H1 (cell line): ENCODE results near the gene CUBN. TPM values are rescaled to one million over a fixed set of nuclear protein-coding genes. Genes with fewer than 3 reads are reported as not detected.

Experiments used
- CTCF ChIA-PET: fragments of 300-600 bp; sonication (Branson Sonifier 250); formaldehyde crosslinking; loops from one replicate; lab custom pipeline; 2021; ENCODE audit not compliant: partially characterized antibody; lab: Charles Lee
- POLR2A ChIA-PET: fragments of 300-600 bp; sonication (Branson Sonifier 250); formaldehyde crosslinking; loops from one replicate; lab custom pipeline; 2021; ENCODE audit warnings: inconsistent platforms; ENCODE audit not compliant: partially characterized antibody; lab: Charles Lee
- DNase-seq, 2 experiments: peaks; one replicate each; pipeline versions ENCODE4 v3.0.0 to v3.0.0-alpha.2; 2010 to 2022; ENCODE audit warnings: low spot score in 2 of 2, low read depth in 1 of 2, mixed read lengths in 1 of 2
- FAIRE-seq: peaks from 2 replicates; lab custom pipeline; 2011; peaks lifted over from hg19 to GRCh38; lab: Jason Lieb, UNC
- H2AFZ ChIP-seq: 2 replicates; pipeline ENCODE4 v1.8.1; 2012; ENCODE audit warnings: low read length, inconsistent platforms
- H2AK5ac ChIP-seq: 2 replicates; pipeline ENCODE4 v1.6.1; 2013; ENCODE audit warnings: low read depth, low read length
- H2BK120ac ChIP-seq: replicated peaks from 2 replicates; pipeline ENCODE3; 2013; ENCODE audit warnings: low read depth, low read length, inconsistent platforms
- H2BK12ac ChIP-seq: 2 replicates; pipeline ENCODE4 v1.6.1; 2013; ENCODE audit warnings: low read depth, low read length
- H2BK15ac ChIP-seq: 2 replicates; pipeline ENCODE4 v1.6.1; 2013; ENCODE audit warnings: low read length
- H2BK20ac ChIP-seq: 2 replicates; pipeline ENCODE4 v1.6.1; 2013; ENCODE audit warnings: low read length
- H2BK5ac ChIP-seq: 2 replicates; pipeline ENCODE4 v1.6.1; 2013; ENCODE audit warnings: low read depth, low read length
- H3K14ac ChIP-seq: 2 replicates; pipeline ENCODE4 v1.6.1; 2013; ENCODE audit warnings: inconsistent platforms; ENCODE audit not compliant: insufficient read length
- H3K18ac ChIP-seq: 2 replicates; pipeline ENCODE4 v1.6.1; 2013; ENCODE audit warnings: low read length; ENCODE audit errors: extremely low read depth
- H3K23ac ChIP-seq: 2 replicates; pipeline ENCODE4 v1.6.1; 2013; ENCODE audit warnings: inconsistent platforms; ENCODE audit not compliant: insufficient read length
- H3K23me2 ChIP-seq: 2 replicates; pipeline ENCODE4 v1.6.1; 2013; ENCODE audit warnings: low read depth, low read length
- H3K27ac ChIP-seq: 2 replicates; pipeline ENCODE4 v1.6.1; 2011; ENCODE audit warnings: low read depth, low read length, inconsistent platforms
- H3K27me3 ChIP-seq, 4 experiments: replicated peaks in 1 of 4; 1 replicate in 1 of 4; 2 replicates in 3 of 4; pipeline versions ENCODE4 v1.6.1 to v1.8.1; 2011 to 2013; ENCODE audit warnings: low read length in 3 of 4, mild to moderate bottlenecking in 3 of 4, inconsistent platforms in 2 of 4, mixed read lengths in 2 of 4, moderate library complexity in 1 of 4; ENCODE audit not compliant: control insufficient read depth in 3 of 4, insufficient read depth in 3 of 4; ENCODE audit errors: extremely low read depth in 1 of 4
- H3K36me3 ChIP-seq, 4 experiments: 2 replicates each; pipeline versions ENCODE4 v1.6.1 to v1.8.1; 2011 to 2013; ENCODE audit warnings: mild to moderate bottlenecking in 4 of 4, low read length in 3 of 4, moderate library complexity in 2 of 4, control low read depth in 1 of 4, inconsistent platforms in 1 of 4; ENCODE audit not compliant: insufficient read depth in 4 of 4, control insufficient read depth in 2 of 4
- H3K4ac ChIP-seq: replicated peaks from 2 replicates; pipeline ENCODE3; 2013; ENCODE audit warnings: low read length, low read depth, mixed read lengths, inconsistent platforms; ENCODE audit not compliant: insufficient read length
- H3K4me1 ChIP-seq, 4 experiments: replicated peaks in 1 of 4; 1 replicate in 1 of 4; 2 replicates in 3 of 4; pipeline versions ENCODE4 v1.6.1 to v1.8.1; 2011 to 2013; ENCODE audit warnings: low read length in 3 of 4, inconsistent platforms in 2 of 4, mixed read lengths in 1 of 4; ENCODE audit not compliant: insufficient read depth in 4 of 4, control insufficient read depth in 3 of 4
- H3K4me2 ChIP-seq, 2 experiments: 2 replicates each; pipeline versions ENCODE4 v1.6.1 to v1.8.1; 2011 to 2013; ENCODE audit warnings: low read depth in 2 of 2, low read length in 2 of 2, control low read depth in 1 of 2, inconsistent platforms in 1 of 2, mild to moderate bottlenecking in 1 of 2; ENCODE audit not compliant: insufficient read depth in 1 of 2
- H3K4me3 ChIP-seq, 4 experiments: fragments of 200-600, 300-600 bp in 1 of 4; sonication (generic), shearing (Covaris generic), sonication (Bioruptor Twin) in 1 of 4; 2 replicates each; pipeline versions ENCODE4 v1.5.1 to v1.8.1; 2011 to 2016; ENCODE audit warnings: low read length in 4 of 4, low read depth in 3 of 4, control low read depth in 2 of 4, inconsistent platforms in 2 of 4, mild to moderate bottlenecking in 2 of 4, mixed read lengths in 1 of 4, moderate library complexity in 1 of 4; ENCODE audit not compliant: insufficient read depth in 2 of 4; ENCODE audit errors: extremely low read depth in 1 of 4
- H3K56ac ChIP-seq: replicated peaks from 2 replicates; pipeline ENCODE3; 2013; ENCODE audit warnings: low read depth, mild to moderate bottlenecking, mixed read lengths, low read length, inconsistent platforms; ENCODE audit not compliant: insufficient read length
- H3K79me1 ChIP-seq: 2 replicates; pipeline ENCODE4 v1.6.1; 2013; ENCODE audit warnings: low read depth, low read length, control low read depth
- H3K79me2 ChIP-seq, 2 experiments: 2 replicates each; pipeline versions ENCODE4 v1.6.1 to v1.8.1; 2012 to 2013; ENCODE audit warnings: low read length in 2 of 2, mild to moderate bottlenecking in 2 of 2, inconsistent platforms in 1 of 2; ENCODE audit not compliant: insufficient read depth in 2 of 2, control insufficient read depth in 1 of 2
- H3K9ac ChIP-seq, 4 experiments: replicated peaks in 1 of 4; 1 replicate in 1 of 4; 2 replicates in 3 of 4; pipeline versions ENCODE4 v1.6.1 to v1.8.1; 2011 to 2013; ENCODE audit warnings: low read depth in 3 of 4, low read length in 3 of 4, control low read depth in 2 of 4, mild to moderate bottlenecking in 2 of 4, moderate library complexity in 2 of 4, inconsistent platforms in 1 of 4; ENCODE audit errors: extremely low read depth in 1 of 4
- H3K9me3 ChIP-seq, 2 experiments: 2 replicates each; pipeline versions ENCODE4 v1.6.1 to v1.8.1; 2012 to 2013; ENCODE audit warnings: mild to moderate bottlenecking in 2 of 2, moderate library complexity in 2 of 2, control low read depth in 1 of 2, inconsistent platforms in 1 of 2, low read depth in 1 of 2, low read length in 1 of 2, mixed read lengths in 1 of 2; ENCODE audit not compliant: insufficient read depth in 2 of 2
- H4K20me1 ChIP-seq, 2 experiments: replicated peaks in 1 of 2; 2 replicates each; pipeline versions ENCODE3 to v1.8.1; 2011 to 2013; ENCODE audit warnings: inconsistent platforms in 2 of 2, low read length in 2 of 2, mild to moderate bottlenecking in 1 of 2; ENCODE audit not compliant: insufficient read depth in 2 of 2, control insufficient read depth in 1 of 2
- H4K5ac ChIP-seq: 2 replicates; pipeline ENCODE4 v1.6.1; 2013; ENCODE audit warnings: low read length, low read depth, mixed read lengths, inconsistent platforms; ENCODE audit not compliant: insufficient read length
- H4K8ac ChIP-seq: 2 replicates; pipeline ENCODE4 v1.8.0; 2013; ENCODE audit warnings: mild to moderate bottlenecking, moderate library complexity, low read length, inconsistent platforms; ENCODE audit not compliant: insufficient read depth; ENCODE audit errors: extremely low read depth
- H4K91ac ChIP-seq: replicated peaks from 2 replicates; pipeline ENCODE3; 2013; ENCODE audit warnings: low read length, mixed read lengths, inconsistent platforms; ENCODE audit not compliant: insufficient read length
- CBX5 ChIP-seq: fragments of 300-800, 300-1000 bp; sonication (generic); IDR thresholded peaks from 2 replicates; pipeline ENCODE4 v1.7.1; 2016; ENCODE audit warnings: antibody characterized with exemption, low read length, low read depth
- CHD2 ChIP-seq: IDR thresholded peaks from 2 replicates; pipeline ENCODE4 v1.6.1; 2012; ENCODE audit warnings: low read length, improper control_type of control experiment
- EP300 ChIP-seq, 2 experiments: IDR thresholded peaks; 1 replicate in 1 of 2; 2 replicates in 1 of 2; pipeline ENCODE4 v1.6.1; 2011 to 2012; ENCODE audit warnings: low read depth in 2 of 2, low read length in 2 of 2, mild to moderate bottlenecking in 2 of 2, borderline replicate concordance in 1 of 2, inconsistent platforms in 1 of 2, moderate library complexity in 1 of 2
- GABPA ChIP-seq: IDR thresholded peaks from 2 replicates; pipeline ENCODE4 v1.6.1; 2011; ENCODE audit warnings: mild to moderate bottlenecking, low read length, moderate library complexity, borderline replicate concordance; ENCODE audit not compliant: insufficient read depth
- RXRA ChIP-seq: IDR thresholded peaks from 2 replicates; pipeline ENCODE4 v1.6.1; 2011; ENCODE audit warnings: low read depth, mild to moderate bottlenecking, low read length, moderate library complexity; ENCODE audit not compliant: insufficient read depth
- WGBS, 2 experiments: shearing (Covaris generic) in 1 of 2; methylation state at CpG; one replicate each; pipeline versions ENCODE4 v1.1.6 to v1.1.7; 2013 to 2015; ENCODE audit warnings: low lambda C conversion rate in 2 of 2, mixed read lengths in 2 of 2, inconsistent platforms in 1 of 2, low coverage in 1 of 2, missing lambda C conversion rate in 1 of 2; ENCODE audit not compliant: insufficient replicate concordance in 2 of 2, insufficient coverage in 1 of 2, insufficient read length in 1 of 2; ENCODE audit errors: extremely low coverage in 1 of 2, missing lambda C conversion rate in 1 of 2; 5-methylcytosine and 5-hydroxymethylcytosine counted together
- polyA plus RNA-seq, 7 experiments: library from polyadenylated mRNA; depleted of rRNA in 3 of 7; stranded (reverse) in 5 of 7; unstranded in 2 of 7; fragments of >200 nt in 5 of 7; fragments of 200-250 nt in 2 of 7; gene quantifications; 1 replicate in 5 of 7; 2 replicates in 1 of 7; 4 replicates in 1 of 7; pipeline versions ENCODE4 v1.2.1 to v1.2.3, GENCODE V29; 2011 to 2013; ENCODE audit warnings: missing spikeins in 2 of 7, mixed read lengths in 2 of 7
- total RNA-seq: library from RNA; stranded (reverse); fragmentation: NEBNext Ultra II Directional; extraction: Animal tissue kit (Norgen Biotek cat#: 25700); gene quantifications from 2 replicates; pipeline ENCODE4 v1.2.1, GENCODE V29; 2021
- TF ChIP-seq, protein P1 (sequence below), 3 experiments: IDR thresholded peaks; 1 replicate in 2 of 3; 2 replicates in 1 of 3; pipeline versions ENCODE4 v1.5.1 to v1.6.1; 2011; ENCODE audit warnings: low read length in 3 of 3, mild to moderate bottlenecking in 3 of 3, inconsistent platforms in 2 of 3, low read depth in 1 of 3, moderate library complexity in 1 of 3; ENCODE audit not compliant: insufficient read depth in 1 of 3; ENCODE audit errors: control extremely low read depth in 1 of 3
- TF ChIP-seq, protein P2 (sequence below): IDR thresholded peaks from 2 replicates; pipeline ENCODE4 v1.6.1; 2012; ENCODE audit warnings: low read length, inconsistent platforms

Gene CUBN
- total and polyA plus RNA-seq, 2 of the 8 experiments (the other 6 are each of a cell fraction or from before 2014, with no cell fraction given), result 0.04 to 0.08 TPM

DNA sequence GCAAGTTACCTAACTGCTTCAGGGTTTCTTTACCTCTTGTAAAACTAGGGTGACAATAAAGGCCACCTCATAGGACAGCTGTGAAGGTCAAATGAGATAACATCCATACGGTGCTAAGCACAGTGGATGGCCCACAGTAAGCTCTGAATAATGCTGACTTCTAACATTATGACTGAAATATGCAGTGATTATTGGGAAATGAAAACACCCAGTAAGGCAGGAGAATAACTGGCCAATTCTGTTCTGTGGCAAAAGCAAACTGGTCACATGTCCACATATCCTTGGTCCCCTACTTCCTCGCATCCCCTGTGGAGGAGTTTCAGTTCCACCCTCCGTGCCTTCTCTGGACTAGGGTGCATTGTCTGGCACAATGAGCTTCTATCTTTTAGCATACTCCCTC lies 1.4 kb downstream of the CUBN start:
- Histone ChIP-seq H3K4me2 (no peak overlapping the region), H3K9me3 (no peaks in the 10 kb centered on the region), H3K27me3 (no peaks in the 10 kb centered on the region), H2BK5ac (no peak overlapping the region), H3K18ac (no peak overlapping the region), H4K91ac (no peak overlapping the region), H2BK20ac (no peak overlapping the region), H3K79me1 (no peaks in the 10 kb centered on the region), H4K5ac (no peak overlapping the region), H2AK5ac (no peak overlapping the region), H3K4ac (no peak overlapping the region), H2AFZ (no peak overlapping the region), H3K23ac (no peak overlapping the region), H3K4me3 (no peak overlapping the region), H3K36me3 (no peaks in the 10 kb centered on the region), H2BK15ac (no peak overlapping the region), H3K4me1 (peaks cover 0 to 5% (median 4%) of the 10 kb centered on the region in 4 experiments; a peak in 4 of 7 replicates), H3K14ac (no peak overlapping the region), H3K23me2 (no peaks in the 10 kb centered on the region), H2BK120ac (no peak overlapping the region), H3K27ac (no peak overlapping the region), H3K9ac (no peak overlapping the region), H4K8ac (no peak overlapping the region), H3K79me2 (no peaks in the 10 kb centered on the region), H3K56ac (no peak overlapping the region), H4K20me1 (no peaks in the 10 kb centered on the region), H2BK12ac (no peak overlapping the region)
- CTCF ChIA-PET, result no interaction called here
- FAIRE-seq, result no peak
- TF ChIP-seq EP300 (IDR thresholded peaks at IDR 0.05; ENCODE audit: borderline replicate concordance in 1 of 2, low read depth in 2 of 2, low read length in 2 of 2) (no peak), CHD2 (no peak), CBX5 (no peak), GABPA (no peak), RXRA (no peak)
- TF ChIP-seq, protein P1, sequence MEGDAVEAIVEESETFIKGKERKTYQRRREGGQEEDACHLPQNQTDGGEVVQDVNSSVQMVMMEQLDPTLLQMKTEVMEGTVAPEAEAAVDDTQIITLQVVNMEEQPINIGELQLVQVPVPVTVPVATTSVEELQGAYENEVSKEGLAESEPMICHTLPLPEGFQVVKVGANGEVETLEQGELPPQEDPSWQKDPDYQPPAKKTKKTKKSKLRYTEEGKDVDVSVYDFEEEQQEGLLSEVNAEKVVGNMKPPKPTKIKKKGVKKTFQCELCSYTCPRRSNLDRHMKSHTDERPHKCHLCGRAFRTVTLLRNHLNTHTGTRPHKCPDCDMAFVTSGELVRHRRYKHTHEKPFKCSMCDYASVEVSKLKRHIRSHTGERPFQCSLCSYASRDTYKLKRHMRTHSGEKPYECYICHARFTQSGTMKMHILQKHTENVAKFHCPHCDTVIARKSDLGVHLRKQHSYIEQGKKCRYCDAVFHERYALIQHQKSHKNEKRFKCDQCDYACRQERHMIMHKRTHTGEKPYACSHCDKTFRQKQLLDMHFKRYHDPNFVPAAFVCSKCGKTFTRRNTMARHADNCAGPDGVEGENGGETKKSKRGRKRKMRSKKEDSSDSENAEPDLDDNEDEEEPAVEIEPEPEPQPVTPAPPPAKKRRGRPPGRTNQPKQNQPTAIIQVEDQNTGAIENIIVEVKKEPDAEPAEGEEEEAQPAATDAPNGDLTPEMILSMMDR (IDR thresholded peaks at IDR 0.05; ENCODE audit: control extremely low read depth in 1 of 3, insufficient read depth in 1 of 3, low read depth in 1 of 3, low read length in 3 of 3), result no peak
- TF ChIP-seq, protein P2, sequence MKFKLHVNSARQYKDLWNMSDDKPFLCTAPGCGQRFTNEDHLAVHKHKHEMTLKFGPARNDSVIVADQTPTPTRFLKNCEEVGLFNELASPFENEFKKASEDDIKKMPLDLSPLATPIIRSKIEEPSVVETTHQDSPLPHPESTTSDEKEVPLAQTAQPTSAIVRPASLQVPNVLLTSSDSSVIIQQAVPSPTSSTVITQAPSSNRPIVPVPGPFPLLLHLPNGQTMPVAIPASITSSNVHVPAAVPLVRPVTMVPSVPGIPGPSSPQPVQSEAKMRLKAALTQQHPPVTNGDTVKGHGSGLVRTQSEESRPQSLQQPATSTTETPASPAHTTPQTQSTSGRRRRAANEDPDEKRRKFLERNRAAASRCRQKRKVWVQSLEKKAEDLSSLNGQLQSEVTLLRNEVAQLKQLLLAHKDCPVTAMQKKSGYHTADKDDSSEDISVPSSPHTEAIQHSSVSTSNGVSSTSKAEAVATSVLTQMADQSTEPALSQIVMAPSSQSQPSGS, result no peak
- WGBS, 2 experiments, result 87% methylated on average over 3 of the region's 3 CpGs; no CpG with 5 or more reads in 1 of the 2 experiments
- no peak for DNase-seq
- POLR2A ChIA-PET, result no interaction called here
